HEK293T (cell line): ENCODE data around the gene FAS.
"Not testable (repeated sequence)": the region's sequence is repeated elsewhere in the genome, so short reads cannot be mapped to it uniquely, and the experiment has no call there.

ENCODE experiments used
- CTCF ChIA-PET: fragments of 350-600 bp; formaldehyde crosslinking; extraction: SDS; loops from one replicate; lab custom pipeline; 2021; ENCODE audit warnings: antibody characterized with exemption, inconsistent platforms; lab: Yijun Ruan, JAX
- POLR2A ChIA-PET: fragments of 350-600 bp; formaldehyde crosslinking; extraction: SDS; loops from one replicate; lab custom pipeline; 2020; ENCODE audit warnings: antibody characterized with exemption, inconsistent platforms; lab: Yijun Ruan, JAX
- DNase-seq: peaks from one replicate; pipeline ENCODE4 v3.0.0; 2012; ENCODE audit warnings: mixed read lengths; ENCODE audit errors: extremely low spot score
- ARNT ChIP-seq: fragments of 450-650 bp; IDR thresholded peaks from 2 replicates; pipeline ENCODE4 v1.6.1; 2017; ENCODE audit warnings: mild to moderate bottlenecking
- BHLHE40 ChIP-seq: fragments of 450-650 bp; IDR thresholded peaks from 2 replicates; pipeline ENCODE4 v1.6.1; 2016; ENCODE audit warnings: mild to moderate bottlenecking, moderate library complexity, borderline replicate concordance
- CTBP1 ChIP-seq: fragments of 450-650 bp; IDR thresholded peaks from 2 replicates; pipeline ENCODE4 v1.6.1; 2016; ENCODE audit warnings: borderline replicate concordance
- ELF4 ChIP-seq: fragments of 450-650 bp; IDR thresholded peaks from 2 replicates; pipeline ENCODE4 v1.6.1; 2017; ENCODE audit warnings: antibody characterized with exemption
- FOXA1 ChIP-seq: fragments of 450-650 bp; IDR thresholded peaks from 2 replicates; pipeline ENCODE4 v1.6.1; 2016; ENCODE audit warnings: mild to moderate bottlenecking
- FOXK2 ChIP-seq: fragments of 450-650 bp; IDR thresholded peaks from 2 replicates; pipeline ENCODE4 v1.6.1; 2016; ENCODE audit warnings: mild to moderate bottlenecking
- FOXM1 ChIP-seq: fragments of 450-650 bp; IDR thresholded peaks from 2 replicates; pipeline ENCODE4 v1.6.1; 2017; ENCODE audit warnings: mild to moderate bottlenecking, borderline replicate concordance
- HDGF ChIP-seq: fragments of 450-650 bp; IDR thresholded peaks from 2 replicates; pipeline ENCODE4 v1.6.1; 2017; ENCODE audit warnings: antibody characterized with exemption, borderline replicate concordance
- L3MBTL2 ChIP-seq: fragments of 450-650 bp; conservative IDR thresholded peaks from 2 replicates; pipeline ENCODE4 v1.6.1; 2016; ENCODE audit warnings: mild to moderate bottlenecking
- LEF1 ChIP-seq: fragments of 450-650 bp; IDR thresholded peaks from 2 replicates; pipeline ENCODE4 v1.6.1; 2017; ENCODE audit warnings: mild to moderate bottlenecking, borderline replicate concordance
- NFRKB ChIP-seq: fragments of 450-650 bp; IDR thresholded peaks from 2 replicates; pipeline ENCODE4 v1.6.1; 2016; ENCODE audit warnings: mild to moderate bottlenecking, moderate library complexity
- SP1 ChIP-seq: fragments of 450-650 bp; IDR thresholded peaks from 2 replicates; pipeline ENCODE4 v1.6.1; 2017
- SUZ12 ChIP-seq: fragments of 450-650 bp; IDR thresholded peaks from 2 replicates; pipeline ENCODE4 v1.6.1; 2016; ENCODE audit warnings: mild to moderate bottlenecking
- TARDBP ChIP-seq: fragments of 450-650 bp; IDR thresholded peaks from 2 replicates; pipeline ENCODE4 v1.6.1; 2016
- ZNF384 ChIP-seq: fragments of 450-650 bp; IDR thresholded peaks from 2 replicates; pipeline ENCODE4 v1.6.1; 2016
- TF ChIP-seq, protein P1 (sequence below): fragments of 450-650 bp; IDR thresholded peaks from 2 replicates; pipeline ENCODE4 v1.6.1; 2016

FAS gene

GRCh38 chr10:89001024-89001728 lies 10.6 kb downstream of the FAS start:
- DNase-seq, result no peak
- TF ChIP-seq SP1, result no peak
- TF ChIP-seq SUZ12, result no peak
- no peak for TF ChIP-seq FOXM1
- TF ChIP-seq ARNT, result no peak
- no peak for TF ChIP-seq BHLHE40
- TF ChIP-seq ZNF384, result no peak
- TF ChIP-seq CTBP1, result no peak
- TF ChIP-seq ELF4, result no peak
- no peak for TF ChIP-seq HDGF
- no peak for TF ChIP-seq LEF1
- TF ChIP-seq TARDBP, result no peak
- TF ChIP-seq, protein P1, sequence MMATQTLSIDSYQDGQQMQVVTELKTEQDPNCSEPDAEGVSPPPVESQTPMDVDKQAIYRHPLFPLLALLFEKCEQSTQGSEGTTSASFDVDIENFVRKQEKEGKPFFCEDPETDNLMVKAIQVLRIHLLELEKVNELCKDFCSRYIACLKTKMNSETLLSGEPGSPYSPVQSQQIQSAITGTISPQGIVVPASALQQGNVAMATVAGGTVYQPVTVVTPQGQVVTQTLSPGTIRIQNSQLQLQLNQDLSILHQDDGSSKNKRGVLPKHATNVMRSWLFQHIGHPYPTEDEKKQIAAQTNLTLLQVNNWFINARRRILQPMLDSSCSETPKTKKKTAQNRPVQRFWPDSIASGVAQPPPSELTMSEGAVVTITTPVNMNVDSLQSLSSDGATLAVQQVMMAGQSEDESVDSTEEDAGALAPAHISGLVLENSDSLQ, result no peak
- TF ChIP-seq FOXK2, result no peak
- CTCF ChIA-PET, result no interaction called here
- POLR2A ChIA-PET, result no interaction called here

DNA sequence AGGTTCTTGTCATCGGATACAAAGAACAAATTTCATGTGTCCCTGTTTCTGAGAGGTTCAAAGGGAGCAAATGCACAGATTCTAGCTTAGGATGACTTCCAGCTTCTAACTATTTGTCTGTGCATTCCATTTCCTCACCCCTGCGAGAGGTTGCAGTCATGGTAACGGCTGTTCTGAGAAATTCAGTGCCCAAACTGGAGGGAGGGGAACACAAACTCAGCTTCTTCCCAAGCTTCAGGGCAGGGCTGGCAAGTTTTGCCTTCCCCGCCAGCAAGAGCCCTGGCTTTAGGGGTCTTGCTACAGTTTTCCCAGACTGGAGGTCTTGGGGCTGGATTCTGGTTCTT lies 11.1 kb downstream of the FAS start:
- ChIA-PET CTCF (no interaction called here), POLR2A (no interaction called here)
- DNase-seq, result no peak
- no peak for TF ChIP-seq TARDBP
- no peak for TF ChIP-seq LEF1
- no peak for TF ChIP-seq NFRKB
- no peak for TF ChIP-seq FOXK2
- no peak for TF ChIP-seq ZNF384
- TF ChIP-seq, protein P1, result no peak
- TF ChIP-seq FOXM1, result no peak
- no peak for TF ChIP-seq ARNT
- TF ChIP-seq FOXA1, result no peak
- no peak for TF ChIP-seq L3MBTL2
- TF ChIP-seq HDGF, result no peak
- TF ChIP-seq CTBP1, result no peak
- no peak for TF ChIP-seq BHLHE40
- TF ChIP-seq SP1, result no peak
- TF ChIP-seq SUZ12, result no peak
- no peak for TF ChIP-seq ELF4

GRCh38 chr10:89002226-89002978 lies 11.8 kb downstream of the FAS start:
- POLR2A ChIA-PET, result no interaction called here
- CTCF ChIA-PET, result interaction anchor here (0.6 kb wide), 1 partner anchor 192 kb away, joined by 3 read pairs; no protein-coding TSS in a partner anchor
- no peak for TF ChIP-seq L3MBTL2
- no peak for DNase-seq

GRCh38 chr10:89003344-89003743 lies 12.7 kb downstream of the FAS start:
- POLR2A ChIA-PET, result no interaction called here
- DNase-seq, result no peak

DNA sequence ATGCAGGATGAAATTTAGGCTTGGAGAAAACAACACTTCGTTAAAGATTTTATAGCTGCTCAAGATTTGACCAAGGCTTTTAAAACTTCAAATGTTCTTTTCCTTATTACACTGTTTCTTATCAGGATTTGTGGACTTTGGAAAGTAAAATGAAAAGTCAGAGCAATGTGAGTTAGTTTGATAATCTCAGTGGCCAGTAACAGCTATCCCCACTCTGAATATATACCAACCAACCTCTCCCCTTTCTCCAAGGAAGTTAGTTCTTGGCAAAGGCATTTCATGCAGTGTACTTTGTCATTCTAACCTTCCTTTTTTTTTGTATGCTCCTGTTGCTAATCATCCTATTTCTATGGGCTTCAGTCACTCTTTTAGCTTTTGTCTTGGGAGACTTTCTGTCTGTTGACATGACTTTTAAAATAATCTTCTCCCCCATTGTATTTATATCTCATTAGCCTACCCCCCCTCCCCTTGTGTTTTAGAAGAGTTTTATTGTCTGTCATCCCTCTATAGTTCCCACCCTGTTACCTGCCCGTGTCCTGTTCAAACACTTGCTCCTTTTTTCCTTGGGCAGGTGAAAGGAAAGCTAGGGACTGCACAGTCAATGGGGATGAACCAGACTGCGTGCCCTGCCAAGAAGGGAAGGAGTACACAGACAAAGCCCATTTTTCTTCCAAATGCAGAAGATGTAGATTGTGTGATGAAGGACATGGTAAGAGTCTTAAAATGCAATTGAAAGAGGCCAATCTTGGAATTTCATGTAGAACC lies 16.7 kb downstream of the FAS start:
- ChIA-PET POLR2A (no interaction called here), CTCF (interaction anchor here (0.6 to 1.2 kb wide), 2 partner anchors 22 to 117 kb away, joined by 3 read pairs; no protein-coding TSS in a partner anchor)
- no peak for TF ChIP-seq SP1
- TF ChIP-seq HDGF, result no peak
- TF ChIP-seq FOXK2, result no peak
- no peak for TF ChIP-seq FOXM1
- no peak for TF ChIP-seq CTBP1
- no peak for TF ChIP-seq L3MBTL2
- TF ChIP-seq ELF4, result no peak
- no peak for TF ChIP-seq SUZ12
- TF ChIP-seq ZNF384, result no peak
- no peak for TF ChIP-seq NFRKB
- TF ChIP-seq FOXA1, result no peak
- TF ChIP-seq ARNT, result no peak
- TF ChIP-seq, protein P1, result no peak
- TF ChIP-seq TARDBP, result no peak
- no peak for TF ChIP-seq LEF1
- no peak for TF ChIP-seq BHLHE40
- DNase-seq, result no peak

More at GRCh38 chr10:89003344-89003743, 12.7 kb downstream of the FAS start:
- TF ChIP-seq ARNT, result no peak
- no peak for TF ChIP-seq FOXK2
- TF ChIP-seq FOXA1, result no peak
- TF ChIP-seq LEF1, result no peak
- no peak for TF ChIP-seq L3MBTL2
- TF ChIP-seq SP1, result no peak
- TF ChIP-seq NFRKB, result no peak
- no peak for TF ChIP-seq HDGF
- TF ChIP-seq SUZ12, result no peak
- no peak for TF ChIP-seq ELF4
- TF ChIP-seq FOXM1, result no peak
- TF ChIP-seq CTBP1, result no peak
- CTCF ChIA-PET, result no interaction called here

DNA sequence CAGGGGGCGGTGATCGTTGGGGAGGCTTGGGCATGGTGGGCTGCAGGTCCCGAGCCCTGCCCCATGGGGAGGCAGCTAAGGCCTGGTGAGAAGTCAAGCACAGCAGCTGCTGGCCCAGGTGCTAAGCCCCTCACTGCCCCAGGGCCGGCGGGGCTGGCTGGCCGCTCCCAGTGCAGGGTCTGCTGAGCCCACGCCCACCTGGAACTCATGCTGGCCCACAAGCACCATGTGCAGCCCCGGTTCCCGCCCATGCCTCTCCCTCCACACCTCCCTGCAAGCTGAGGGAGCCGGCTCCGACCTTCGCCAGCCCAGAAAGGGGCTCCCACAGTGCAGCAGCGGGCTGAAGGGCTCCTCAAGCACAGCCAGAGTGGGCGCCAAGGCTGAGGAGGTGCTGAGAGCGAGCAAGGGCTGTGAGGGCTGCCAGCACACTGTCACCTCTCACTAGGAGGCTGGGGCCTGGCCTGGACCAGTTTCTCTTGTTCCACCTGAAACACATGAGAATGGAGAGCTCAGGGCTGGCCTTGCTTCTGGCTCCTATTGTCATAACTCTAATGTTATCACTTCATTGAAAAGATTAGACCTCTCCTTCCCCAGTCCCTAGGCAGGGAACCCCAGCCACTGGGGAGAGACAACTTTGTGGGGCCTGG lies 28.2 kb downstream of the FAS start:
- CTCF ChIA-PET, POLR2A ChIA-PET, DNase-seq: not testable (repeated sequence)
